Heart left ventricle (tissue), 16 donors: ENCODE measurements around the gene TCP11L2. TPM values are rescaled to one million over a fixed set of nuclear protein-coding genes. Genes with fewer than 3 reads are reported as not detected.
A peak's percentile ranks its signal among the peaks of the same experiment; 100 is the strongest.

Source experiments
- ATAC-seq, 4 donors: fragments of 200-7000 bp; cut with Tn5 transposase; one replicate each; pipeline ENCODE4 v1.9.1; 2020 to 2022; ENCODE audit warnings: moderate library complexity in 4 of 4, mild to moderate bottlenecking in 3 of 4, moderate number of reproducible peaks in 1 of 4
- DNase-seq, 5 donors: peaks; one replicate each; pipeline ENCODE4 v3.0.0-alpha.2; 2020
- H3K27ac ChIP-seq, 12 donors: fragments of 200-600 bp; sonication (generic) in 4 of 12; one replicate each; pipeline versions ENCODE4 v1.5.0 to v1.8.0; 2016 to 2022; ENCODE audit warnings: mild to moderate bottlenecking in 2 of 12
- H3K27me3 ChIP-seq, 9 donors: fragments of 200-600 bp; sonication (generic) in 2 of 9; one replicate each; pipeline versions ENCODE4 v1.5.1 to v1.8.0; 2016 to 2022; ENCODE audit warnings: mild to moderate bottlenecking in 3 of 9
- H3K36me3 ChIP-seq, 9 donors: fragments of 200-600 bp; sonication (generic) in 2 of 9; one replicate each; pipeline versions ENCODE4 v1.5.0 to v1.8.0; 2018 to 2022; ENCODE audit warnings: mild to moderate bottlenecking in 2 of 9
- H3K4me1 ChIP-seq, 12 donors: fragments of 200-600 bp; sonication (generic) in 4 of 12; one replicate each; pipeline versions ENCODE4 v1.5.0 to v1.8.0; 2016 to 2022; ENCODE audit warnings: mild to moderate bottlenecking in 3 of 12
- H3K4me3 ChIP-seq, 12 donors: fragments of 200-600 bp; sonication (generic) in 4 of 12; one replicate each; pipeline versions ENCODE4 v1.5.0 to v1.8.0; 2017 to 2022; ENCODE audit warnings: mild to moderate bottlenecking in 9 of 12, moderate library complexity in 4 of 12
- H3K9me3 ChIP-seq, 12 donors: fragments of 200-600 bp; sonication (generic) in 4 of 12; one replicate each; pipeline versions ENCODE4 v1.5.0 to v1.8.0; 2016 to 2022; ENCODE audit warnings: mild to moderate bottlenecking in 1 of 12
- CTCF ChIP-seq, 12 donors: fragments of 200-600 bp; sonication (generic) in 4 of 12; IDR thresholded peaks; one replicate each; pipeline versions ENCODE4 v1.5.0 to v1.8.0; 2018 to 2022; ENCODE audit warnings: antibody characterized with exemption in 12 of 12, mild to moderate bottlenecking in 5 of 12
- POLR2A ChIP-seq, 2 donors: fragments of 450-650 bp; IDR thresholded peaks; one replicate each; pipeline ENCODE4 v1.6.1; 2017; ENCODE audit warnings: antibody characterized with exemption in 2 of 2, mild to moderate bottlenecking in 2 of 2, moderate library complexity in 2 of 2
- WGBS, 4 donors: extraction: QIAGEN DNeasy Blood & Tissue Kit in 2 of 4; methylation state at CpG; one replicate each; pipeline versions ENCODE4 v1.1.5 to v1.1.7; 2013 to 2018; 5-methylcytosine and 5-hydroxymethylcytosine counted together
- intact Hi-C, 10 donors: fragments of 100-400 bp; cut with DNase I; formaldehyde crosslinking; loops; one replicate each; pipeline versions ENCODE4 v1.11.1 to v1.14.2; 2022
- polyA plus RNA-seq, 2 donors: library from polyadenylated mRNA; stranded (reverse); fragments of 200-250 nt; gene quantifications; one replicate each; pipeline ENCODE4 v1.2.3, GENCODE V29; 2013
- total RNA-seq, 9 donors: library from RNA; depleted of rRNA in 2 of 9; stranded (reverse); fragments of >200 nt in 2 of 9; fragmentation: NEBNext Ultra II Directional in 3 of 9; extraction: Animal tissue kit (Norgen Biotek cat#: 25700) in 3 of 9; gene quantifications; one replicate each; pipeline versions ENCODE4 v1.1.0 to v1.2.4, GENCODE V29; 2016 to 2023
- donor health status: ischemic (EF 13 %, LVEDD 7.1; RV severe dilation, severe dysfunction).
- donor health status: healthy with polysubstance abuse.
- donor health status: DM: no; HTN: yes; CAD: no.
- donor health status: DM: no; HTN: no; CAD: no.
- donor health status: ischemic (EF 25% LVEDD 6.9; RV normal size, moderate dysfunction).
- donor health status: ischemic (EF 25% LVEDD 5.7; RV mildly dilated, moderate dysfunction).
- donor health status: healthy.
- donor health status: DM: yes; HTN: yes; CAD: no.
- donor health status: ischemic (EF 35%, LVEDD 5.7; RV mildly dilated, moderate dysfunction).
- donor health status: nonischemic (EF 11% LVEDD 7.7; RV severe dilation, severe dysfunction).
- donor health status: DM: yes; HTN: yes; CAD: no.
- donor health status: PGD.
- donor health status: ischemic (EF 29% LVEDD 5.4; RV normal size, mild dysfunction).
- donor health status: nonischemic (EF 23%, LVEDD 6.1; RV moderate dilation, normal function).

The TCP11L2 gene
- total and polyA plus RNA-seq, 11 donors = 15.5 to 147 (median 97.3) TPM

DNA sequence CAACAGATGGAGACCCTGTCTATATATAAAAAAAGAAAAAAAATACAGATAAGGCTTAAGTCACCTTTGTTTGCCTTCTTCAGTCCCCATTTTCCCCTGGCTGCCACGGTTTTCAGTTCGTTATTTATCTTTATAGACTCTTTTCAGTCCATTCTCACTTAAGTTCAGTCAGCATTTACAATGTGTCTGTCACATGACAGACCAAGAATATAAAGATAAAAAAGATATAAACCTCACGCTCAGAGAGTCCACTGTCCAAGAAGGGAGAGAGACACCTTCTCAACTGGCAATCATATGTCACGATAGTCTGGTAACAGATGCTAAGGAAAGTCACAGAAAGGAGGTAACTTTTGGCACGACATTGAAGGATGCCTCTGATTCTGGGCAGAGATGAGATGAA lies 41.6 kb downstream of the TCP11L2 start:
- Histone ChIP-seq H3K27me3 (no peaks in the 10 kb centered on the region), H3K4me3 (no peak overlapping the region), H3K4me1 (peaks cover 10 to 53% (median 39%) of the 10 kb centered on the region in 12 donors), H3K9me3 (no peaks in the 10 kb centered on the region), H3K27ac (peak overlapping the region in 9 of 12 donors; percentile 65 to 86 (median 75)), H3K36me3 (peaks cover 0 to 75% (median 29%) of the 10 kb centered on the region in 9 donors)
- DNase-seq (no peak), ATAC-seq (no peak)
- TF ChIP-seq CTCF (IDR thresholded peaks at IDR 0.05) (no peak), POLR2A (IDR thresholded peaks at IDR 0.05) (no peak)
- WGBS, 4 donors = 72 to 81% (median 75%) methylated on average over 5 of the region's 5 CpGs
- intact Hi-C loops = loop anchor here in 8 of 10 donors (2.0 to 5.0 kb wide), 5 partner anchors 37 to 117 kb away; partner anchors contain the start of genes CKAP4 (in 3 of the 8) and TCP11L2 (in 2 of the 8)

DNA sequence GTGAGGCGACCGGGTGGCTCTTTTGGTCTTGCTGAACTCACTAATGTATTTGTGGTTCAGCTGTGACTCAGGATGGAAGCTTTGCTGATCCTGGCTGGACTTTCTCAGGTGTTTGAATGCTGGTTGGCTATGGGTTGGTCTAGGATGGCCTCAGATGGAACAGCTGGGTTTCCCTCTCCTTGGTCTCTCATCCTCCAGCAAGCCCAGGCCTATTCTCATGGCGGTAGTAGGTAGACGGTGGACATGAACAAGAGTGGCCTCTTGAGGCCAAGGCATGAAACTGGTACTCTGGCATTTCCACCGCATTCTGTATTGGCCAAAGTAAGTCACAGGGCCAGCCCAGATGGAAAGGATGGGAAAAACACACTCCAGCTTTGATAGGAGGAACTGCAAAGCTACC lies 43.2 kb downstream of the TCP11L2 start:
- TF ChIP-seq POLR2A (IDR thresholded peaks at IDR 0.05) (no peak), CTCF (IDR thresholded peaks at IDR 0.05) (peak; percentile 13 to 63 (median 44))

GRCh38 chr12:106348411-106348810 lies 45.9 kb downstream of the TCP11L2 start:
- no peaks in the 10 kb centered on the region for H3K27me3 ChIP-seq
- H3K9me3 ChIP-seq = no peaks in the 10 kb centered on the region
- intact Hi-C loops = loop anchor here in 6 of 10 donors (5.0 kb wide), 4 partner anchors 66 to 126 kb away; no protein-coding TSS in a partner anchor
- peaks cover 0 to 64% (median 17%) of the 10 kb centered on the region in 9 donors for H3K36me3 ChIP-seq
- no peak overlapping the region for H3K27ac ChIP-seq
- H3K4me1 ChIP-seq = peaks cover under 1 to 14% (median 6%) of the 10 kb centered on the region in 12 donors
- DNase-seq (no peak), ATAC-seq (no peak)
- WGBS, 4 donors = 59 to 66% (median 65%) methylated on average over 4 of the region's 4 CpGs
- no peak for TF ChIP-seq CTCF (IDR thresholded peaks at IDR 0.05)
- TF ChIP-seq POLR2A (IDR thresholded peaks at IDR 0.05) = no peak
- no peak overlapping the region for H3K4me3 ChIP-seq

More for the DNA sequence above, 43.2 kb downstream of the TCP11L2 start:
- Histone ChIP-seq H3K4me1 (peaks cover 10 to 41% (median 31%) of the 10 kb centered on the region in 12 donors), H3K4me3 (no peak overlapping the region), H3K27me3 (no peaks in the 10 kb centered on the region), H3K9me3 (no peaks in the 10 kb centered on the region), H3K27ac (peak overlapping the region in 4 of 12 donors; percentile 5 to 81 (median 54)), H3K36me3 (peaks cover 0 to 72% (median 24%) of the 10 kb centered on the region in 9 donors)
- WGBS, 4 donors = 45 to 59% (median 55%) methylated on average over 5 of the region's 5 CpGs
- intact Hi-C loops = loop anchor here in 9 of 10 donors (2.0 to 5.0 kb wide), 5 partner anchors 63 to 123 kb away; no protein-coding TSS in a partner anchor
- DNase-seq (peak in 4 of 5 donors; percentile 26 to 59 (median 34)), ATAC-seq (peak; percentile 16 to 65 (median 58))

GRCh38 chr12:106353175-106353574 lies 50.6 kb downstream of the TCP11L2 start:
- no peak overlapping the region for H3K4me3 ChIP-seq
- intact Hi-C loops = no loop called here
- no peak for ATAC-seq
- peaks cover 0 to 8% (median 5%) of the 10 kb centered on the region in 12 donors for H3K4me1 ChIP-seq
- H3K36me3 ChIP-seq = peaks cover 0 to 18% (median 0%) of the 10 kb centered on the region in 9 donors
- H3K9me3 ChIP-seq = no peaks in the 10 kb centered on the region
- TF ChIP-seq CTCF (IDR thresholded peaks at IDR 0.05) = no peak
- no peak for TF ChIP-seq POLR2A (IDR thresholded peaks at IDR 0.05)
- H3K27me3 ChIP-seq = no peaks in the 10 kb centered on the region
- DNase-seq = no peak
- 78 to 87% (median 85%) methylated on average over 6 of the region's 6 CpGs for WGBS, 4 donors
- no peak overlapping the region for H3K27ac ChIP-seq
